NCI-H1417 (cell line): ENCODE measurements around the gene KRTAP10-6.
A peak's percentile ranks its signal among the peaks of the same experiment; 100 is the strongest.
"Not testable (repeated sequence)": the region's sequence is repeated elsewhere in the genome, so short reads cannot be mapped to it uniquely, and the experiment has no call there.

ENCODE experiments used
- DNase-seq, 3 experiments: peaks; one replicate each; lab custom pipeline; 2025; lab: John Stamatoyannopoulos, UW

The KRTAP10-6 gene, protein sequence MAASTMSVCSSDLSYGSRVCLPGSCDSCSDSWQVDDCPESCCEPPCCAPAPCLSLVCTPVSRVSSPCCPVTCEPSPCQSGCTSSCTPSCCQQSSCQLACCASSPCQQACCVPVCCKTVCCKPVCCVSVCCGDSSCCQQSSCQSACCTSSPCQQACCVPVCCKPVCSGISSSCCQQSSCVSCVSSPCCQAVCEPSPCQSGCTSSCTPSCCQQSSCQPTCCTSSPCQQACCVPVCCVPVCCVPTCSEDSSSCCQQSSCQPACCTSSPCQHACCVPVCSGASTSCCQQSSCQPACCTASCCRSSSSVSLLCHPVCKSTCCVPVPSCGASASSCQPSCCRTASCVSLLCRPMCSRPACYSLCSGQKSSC

GRCh38 chr21:44592446-44593311 lies at the start of gene KRTAP10-6:
Gene KRTAP10-6 (minus strand): TSS chr21:44592505. CDS start chr21:44592484, 21 bp downstream.
- DNase-seq: peak in 2 of 3 experiments; percentile 52 to 65

DNA sequence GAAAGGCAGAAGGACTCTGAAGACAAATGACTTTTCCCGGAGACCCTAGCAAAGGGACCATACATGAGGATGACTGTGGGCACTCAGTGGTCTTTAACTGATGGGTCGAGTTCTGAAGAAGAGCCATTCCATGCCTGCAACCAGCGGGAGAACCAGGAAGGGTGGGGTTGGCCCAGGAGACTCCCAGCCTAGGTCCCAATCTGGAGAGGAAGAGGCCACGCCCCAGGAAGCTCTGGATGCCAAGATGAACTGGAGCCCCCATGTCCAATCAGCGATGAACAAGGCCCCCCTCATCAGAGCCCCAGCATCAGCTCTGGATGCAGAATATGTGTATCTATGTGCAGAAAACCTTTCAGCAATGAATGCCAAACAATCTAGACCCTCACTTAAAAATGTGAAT lies 48.5 kb upstream of the KRTAP10-6 start:
- no peak for DNase-seq

- no peak for DNase-seq
These were observed 47.0 kb upstream of the KRTAP10-6 start for GRCh38 chr21:44639331-44639655.

GRCh38 chr21:44638506-44639330 lies 46.4 kb upstream of the KRTAP10-6 start:
- DNase-seq: not testable (repeated sequence)

DNA sequence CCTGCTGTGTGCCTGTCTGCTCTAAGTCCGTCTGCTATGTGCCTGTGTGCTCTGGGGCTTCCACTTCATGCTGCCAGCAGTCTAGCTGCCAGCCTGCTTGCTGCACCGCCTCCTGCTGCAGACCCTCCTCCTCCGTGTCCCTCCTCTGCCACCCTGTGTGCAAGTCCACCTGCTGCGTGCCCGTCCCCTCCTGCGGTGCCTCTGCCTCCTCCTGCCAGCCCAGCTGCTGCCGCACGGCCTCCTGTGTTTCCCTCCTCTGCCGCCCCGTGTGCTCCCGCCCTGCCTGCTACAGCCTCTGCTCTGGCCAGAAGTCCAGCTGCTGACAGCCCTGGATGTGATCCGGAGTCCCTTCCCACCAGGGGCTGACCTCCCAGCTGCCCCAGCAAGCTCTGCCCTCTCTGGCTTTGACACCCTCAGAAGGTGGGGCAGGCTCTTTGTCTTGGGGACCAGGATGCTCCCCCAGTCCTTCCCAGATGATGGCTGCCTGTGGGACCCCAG lies 45.6 kb upstream of the KRTAP10-6 start:
- DNase-seq: peak in 1 of 3 experiments; percentile 59

DNA sequence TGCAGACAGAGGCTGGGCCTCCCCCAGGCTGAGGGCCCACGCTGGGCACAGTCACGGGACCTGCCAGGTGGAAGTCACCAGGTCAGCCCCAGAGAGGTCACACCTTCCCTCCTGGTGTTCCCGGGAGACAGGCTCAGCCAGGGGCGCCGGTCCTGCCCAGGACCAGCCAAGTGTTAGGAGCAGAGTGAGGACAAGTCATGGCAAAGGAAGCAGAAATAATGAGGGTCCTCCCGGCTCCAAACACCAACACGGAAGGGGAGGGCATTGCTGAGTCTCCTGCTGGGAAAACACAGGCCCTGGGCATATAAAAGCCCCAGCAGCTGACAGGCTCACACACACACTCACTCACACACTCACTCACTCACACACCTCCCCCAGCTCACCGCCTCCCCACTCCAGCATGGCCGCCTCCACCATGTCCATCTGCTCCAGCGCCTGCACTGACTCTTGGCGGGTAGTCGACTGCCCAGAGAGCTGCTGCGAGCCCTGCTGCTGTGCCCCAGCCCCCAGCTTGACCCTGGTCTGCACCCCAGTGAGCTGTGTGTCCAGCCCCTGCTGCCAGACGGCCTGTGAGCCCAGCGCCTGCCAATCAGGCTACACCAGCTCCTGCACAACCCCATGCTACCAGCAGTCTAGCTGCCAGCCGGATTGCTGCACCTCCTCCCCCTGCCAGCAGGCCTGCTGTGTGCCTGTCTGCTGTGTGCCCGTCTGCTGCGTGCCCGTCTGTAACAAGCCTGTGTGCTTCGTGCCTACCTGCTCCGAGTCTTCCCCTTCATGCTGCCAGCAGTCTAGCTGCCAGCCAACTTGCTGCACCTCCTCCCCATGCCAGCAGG lies 44.9 kb upstream of the KRTAP10-6 start, which contains the start of gene KRTAP10-10:
TSS of gene KRTAP10-10 (plus strand) at position 339 of the 833 bp plus-strand sequence. CDS start at position 401, 62 bp downstream.
- DNase-seq: peak in 2 of 3 experiments; percentile 57 to 84

GRCh38 chr21:44636209-44637017 lies 44.1 kb upstream of the KRTAP10-6 start:
- no peak for DNase-seq

DNA sequence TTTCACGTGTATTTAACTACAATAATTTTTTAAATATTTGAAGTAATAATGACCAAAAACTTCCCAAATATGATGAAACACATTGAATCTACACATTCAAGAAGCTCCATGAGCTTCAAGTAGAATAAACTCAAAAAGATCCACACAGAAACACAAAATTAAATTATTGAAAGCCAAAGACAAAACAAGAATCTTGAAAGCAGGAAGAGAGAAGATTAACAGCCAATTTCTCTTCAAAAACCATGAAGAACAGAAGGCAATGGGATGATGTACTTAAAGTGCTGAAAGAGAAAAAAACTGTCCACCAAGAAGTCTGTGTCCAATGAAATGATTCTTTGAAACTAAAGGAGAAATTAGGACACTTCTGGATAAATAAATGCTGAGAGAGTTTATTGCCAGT lies 39.8 kb upstream of the KRTAP10-6 start:
- no peak for DNase-seq

DNA sequence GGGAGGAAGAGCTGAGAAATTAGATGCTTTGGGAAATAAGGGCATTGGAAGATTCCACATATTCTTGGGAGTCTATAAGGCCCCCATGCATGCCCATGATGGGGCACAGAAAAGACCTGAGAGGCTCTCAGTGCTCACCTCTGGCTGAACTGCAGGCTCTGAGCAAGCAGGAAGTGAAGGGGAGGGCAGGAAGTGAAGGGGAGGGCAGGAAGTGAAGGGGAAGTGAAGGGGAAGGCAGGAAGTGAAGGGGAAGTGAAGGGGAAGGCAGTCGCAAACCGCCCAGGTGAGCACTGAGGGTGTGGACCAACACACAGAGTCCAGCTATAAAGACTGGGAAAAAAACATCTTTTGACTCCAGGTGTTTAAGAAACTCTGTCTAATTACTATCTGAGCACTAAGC lies 38.1 kb upstream of the KRTAP10-6 start:
- DNase-seq: no peak

GRCh38 chr21:44628707-44629391 lies 36.5 kb upstream of the KRTAP10-6 start:
- DNase-seq: no peak

- DNase-seq: peak in 1 of 3 experiments; percentile 19
These were observed 35.5 kb upstream of the KRTAP10-6 start for GRCh38 chr21:44627831-44628233.

- not testable (repeated sequence) for DNase-seq
These were observed 35.0 kb upstream of the KRTAP10-6 start for GRCh38 chr21:44627181-44627822.

GRCh38 chr21:44626673-44627143 lies 34.4 kb upstream of the KRTAP10-6 start, which contains the start of gene KRTAP10-9:
Gene KRTAP10-9 (plus strand): TSS chr21:44627093. CDS start chr21:44627172, 79 bp downstream.
- DNase-seq: peak in 1 of 3 experiments; percentile 41

DNA sequence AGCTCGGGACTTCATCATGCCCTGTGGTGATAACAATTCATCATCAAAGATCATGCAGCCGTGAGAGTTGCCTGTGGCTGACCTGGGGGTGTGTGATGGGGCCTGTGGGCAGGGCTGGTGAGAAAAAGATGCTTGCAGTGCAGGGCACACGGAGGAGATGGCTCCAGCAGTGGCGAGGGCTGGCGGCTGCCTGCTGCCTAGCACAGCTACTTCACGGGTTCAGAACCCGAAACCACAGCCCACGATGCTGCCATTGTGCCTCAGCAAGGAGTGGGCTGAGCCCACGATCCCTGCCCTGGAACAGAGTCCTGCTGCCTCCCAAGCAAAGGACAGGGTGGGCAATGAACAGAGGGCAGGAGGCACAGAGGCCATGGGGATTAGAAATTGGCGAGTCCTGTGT lies 34.0 kb upstream of the KRTAP10-6 start:
- DNase-seq: no peak

- no peak for DNase-seq
These were observed 33.5 kb upstream of the KRTAP10-6 start for GRCh38 chr21:44625756-44626155.

DNA sequence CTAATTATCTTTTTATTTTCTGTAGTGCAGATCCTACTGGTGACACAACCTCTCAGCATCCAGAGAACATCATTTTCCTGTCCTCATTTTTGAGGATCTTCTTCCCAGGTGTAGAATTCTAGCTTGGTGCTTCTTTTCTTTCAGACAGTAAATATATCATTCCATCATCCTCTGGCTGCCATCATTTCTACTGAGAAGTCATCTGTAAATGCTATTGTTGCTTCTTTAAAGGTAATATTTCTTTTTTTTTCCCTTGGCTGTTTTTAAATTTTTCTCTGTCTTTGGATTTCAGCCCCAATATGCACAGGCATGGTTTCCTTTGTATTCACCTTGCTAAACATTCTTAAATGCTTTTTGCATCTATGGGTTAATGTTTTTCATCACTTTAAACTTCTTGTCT lies 31.3 kb upstream of the KRTAP10-6 start:
- no peak for DNase-seq

DNA sequence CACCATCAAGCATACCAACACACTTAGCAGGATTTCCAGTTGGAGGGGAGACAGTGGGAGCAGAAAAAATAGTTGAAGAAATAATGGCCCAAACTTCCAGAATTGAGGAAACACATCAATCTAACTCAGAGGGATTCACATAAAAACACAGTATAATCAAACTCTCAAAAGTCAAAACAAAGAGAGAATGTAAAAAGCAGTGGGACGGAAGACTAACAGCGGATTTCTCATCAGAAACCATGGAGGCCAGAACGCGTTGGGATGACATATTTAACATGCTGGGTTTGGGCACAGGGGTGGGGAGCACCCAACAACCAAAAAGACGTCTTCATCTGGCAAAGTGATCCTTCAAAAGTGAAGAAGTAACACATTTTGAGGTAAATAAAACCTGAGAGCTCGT lies 27.6 kb upstream of the KRTAP10-6 start:
- no peak for DNase-seq

- DNase-seq: no peak
These were observed 26.6 kb upstream of the KRTAP10-6 start for GRCh38 chr21:44618909-44619308.

DNA sequence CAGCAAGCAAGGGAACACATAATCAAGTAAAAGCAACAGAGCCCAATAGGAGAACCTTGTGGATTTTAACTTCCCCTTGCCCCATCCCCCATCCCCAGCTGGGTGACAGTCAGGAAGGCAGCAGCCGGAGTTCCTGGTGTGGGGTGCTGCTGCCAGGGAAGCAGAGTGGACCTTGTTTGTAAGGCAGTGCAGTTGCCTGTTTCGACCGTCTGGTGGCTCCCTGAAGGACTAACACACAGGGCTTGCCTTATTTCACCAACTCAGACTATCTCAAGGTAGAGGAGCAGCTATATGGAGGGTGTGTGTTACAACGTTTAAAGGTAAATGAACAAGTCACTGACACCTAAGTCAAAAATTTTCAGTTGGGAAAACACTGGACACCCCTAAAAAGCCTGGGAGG lies 26.2 kb upstream of the KRTAP10-6 start:
- no peak for DNase-seq
